ENCODE measurements around the gene PADI3. TPM values are rescaled to one million over a fixed set of nuclear protein-coding genes. Genes with fewer than 3 reads are reported as not detected.

The PADI3 gene
- total and polyA plus RNA-seq, 2 of the 8 experiments (the other 6 are each of a cell fraction or from before 2014, with no cell fraction given): 0.37 to 0.94 TPM

- TF ChIP-seq MAX (IDR thresholded peaks at IDR 0.05): 0 out of 2 replicates have a peak, but pooled peaks have one; percentile 30
- TF ChIP-seq JUND (IDR thresholded peaks at IDR 0.05; ENCODE audit: low read length): no peak
These were observed 25.6 kb downstream of the PADI3 start (continued) for GRCh38 chr1:17274186-17275170.

Measured in H1 (cell line).